Activated naive CD4-positive, alpha-beta T cell treated with anti-CD3 and anti-CD28 coated beads, Interleukin-2, amount 10 ng/mL, durations not matched to agents 5 hours and 36 hours (primary cell): ENCODE measurements around the gene NOL3. TPM values are rescaled to one million over a fixed set of nuclear protein-coding genes. Genes with fewer than 3 reads are reported as not detected.

Experiments used
- microRNA-seq: library from miRNA; unstranded; fragments of <30 nt; microRNA quantifications from one replicate; pipeline ENCODE4 v1.2.0, GENCODE V29; 2022; ENCODE audit warnings: borderline microRNAs expressed, borderline replicate concordance
- total RNA-seq, 2 experiments: library from RNA; stranded (reverse); gene quantifications; one replicate each; pipeline ENCODE4 v1.2.3, GENCODE V29; 2021

The NOL3 gene
- total RNA-seq, result 10 to 100 TPM; 55.3 to 58.6 TPM

DNA sequence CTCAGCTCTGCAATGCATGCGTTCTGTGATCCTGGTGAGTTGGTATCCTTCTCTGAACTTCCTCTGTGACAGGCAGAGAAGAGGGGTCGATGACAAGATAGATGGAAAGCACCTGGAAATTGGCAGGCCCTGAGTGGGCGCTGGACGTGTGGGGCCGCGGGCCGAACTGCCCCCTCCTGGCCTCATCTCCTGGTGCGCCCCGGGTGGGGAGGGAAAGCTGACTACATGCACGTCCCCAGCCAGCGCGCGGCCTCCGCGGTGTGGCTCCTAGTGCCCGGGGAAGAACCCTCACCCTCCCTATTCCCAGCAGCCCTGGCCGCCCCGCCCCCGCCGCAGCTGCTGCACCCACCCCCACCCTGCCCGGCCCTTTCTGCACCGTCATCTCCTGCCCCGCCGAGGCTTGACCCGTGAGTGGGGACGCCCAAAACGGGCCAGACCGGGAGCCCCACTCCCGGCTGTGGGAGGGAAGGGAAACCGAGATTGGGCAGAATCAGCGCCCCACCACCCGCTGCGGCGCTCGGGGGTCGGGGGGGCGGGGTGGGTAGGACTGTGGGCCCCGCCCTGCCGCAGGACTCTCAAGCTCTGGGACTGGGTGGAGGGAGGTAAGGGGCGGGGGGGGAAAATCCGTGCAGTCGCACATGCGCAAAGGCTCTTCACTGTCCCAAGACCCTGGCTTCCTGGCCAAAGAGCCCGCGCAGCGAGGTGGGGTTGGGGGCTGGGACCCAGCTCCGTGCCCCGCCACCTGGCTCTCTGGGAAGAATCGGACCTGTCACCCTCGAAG, at the start of gene NOL3:
Gene NOL3 (plus strand): TSS at position 371 of the 781 bp plus-strand sequence.

DNA sequence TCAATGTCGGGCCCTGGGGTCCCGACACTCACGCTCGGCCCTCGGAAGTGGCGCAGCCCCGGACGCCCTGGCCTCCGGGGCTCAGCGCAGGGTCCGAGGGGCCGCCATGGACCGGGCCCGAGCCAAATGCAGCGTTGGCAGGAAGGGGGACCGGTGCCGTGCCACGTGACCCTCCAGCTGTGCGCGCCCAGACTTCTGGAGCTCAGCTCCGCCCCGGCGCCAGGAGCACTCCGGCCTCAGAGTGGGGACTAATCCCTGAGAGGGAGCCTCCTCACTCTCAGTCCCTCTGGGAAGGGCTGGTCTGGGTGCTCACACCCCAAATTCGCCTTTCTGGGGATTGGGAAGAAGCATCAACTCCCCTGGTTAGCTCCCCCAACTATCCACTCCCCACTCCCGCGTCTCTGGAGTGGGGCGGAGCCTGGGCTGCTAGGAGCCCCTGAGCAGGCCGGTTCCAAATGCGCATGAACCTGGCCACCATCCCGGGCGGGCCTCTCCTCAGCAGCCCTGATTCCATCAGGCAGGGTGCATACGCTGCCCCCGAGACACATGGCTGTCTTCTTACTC, 19.4 kb upstream of the NOL3 start, which contains the start of gene B3GNT9:
Gene B3GNT9 (minus strand): TSS at position 166 of the 564 bp plus-strand sequence. CDS start 513 bp downstream, outside the sequence.

DNA sequence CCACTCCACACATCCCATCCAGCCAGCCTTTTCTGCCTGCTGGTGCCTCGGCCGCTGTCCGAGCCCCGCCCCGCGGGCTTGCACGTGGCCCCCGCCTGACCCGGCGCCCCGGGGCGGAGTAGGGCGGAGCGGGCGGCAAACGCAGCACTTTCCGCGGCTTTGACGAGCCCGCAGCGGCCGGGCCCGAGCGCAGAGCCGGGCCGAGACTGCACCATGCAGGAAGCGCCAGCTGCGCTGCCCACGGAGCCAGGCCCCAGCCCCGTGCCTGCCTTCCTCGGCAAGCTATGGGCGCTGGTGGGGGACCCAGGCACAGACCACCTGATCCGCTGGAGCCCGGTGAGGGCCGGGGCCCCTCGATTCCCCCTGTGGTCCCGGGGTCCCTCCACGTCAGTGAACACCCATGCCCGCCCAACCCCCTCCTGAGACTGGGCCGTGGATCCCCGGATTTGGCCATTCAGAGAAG, 5.7 kb upstream of the NOL3 start, which contains the start of gene HSF4:
Gene HSF4 (plus strand): TSS at position 147 of the 463 bp plus-strand sequence. CDS start 67 bp downstream, at position 214.

DNA sequence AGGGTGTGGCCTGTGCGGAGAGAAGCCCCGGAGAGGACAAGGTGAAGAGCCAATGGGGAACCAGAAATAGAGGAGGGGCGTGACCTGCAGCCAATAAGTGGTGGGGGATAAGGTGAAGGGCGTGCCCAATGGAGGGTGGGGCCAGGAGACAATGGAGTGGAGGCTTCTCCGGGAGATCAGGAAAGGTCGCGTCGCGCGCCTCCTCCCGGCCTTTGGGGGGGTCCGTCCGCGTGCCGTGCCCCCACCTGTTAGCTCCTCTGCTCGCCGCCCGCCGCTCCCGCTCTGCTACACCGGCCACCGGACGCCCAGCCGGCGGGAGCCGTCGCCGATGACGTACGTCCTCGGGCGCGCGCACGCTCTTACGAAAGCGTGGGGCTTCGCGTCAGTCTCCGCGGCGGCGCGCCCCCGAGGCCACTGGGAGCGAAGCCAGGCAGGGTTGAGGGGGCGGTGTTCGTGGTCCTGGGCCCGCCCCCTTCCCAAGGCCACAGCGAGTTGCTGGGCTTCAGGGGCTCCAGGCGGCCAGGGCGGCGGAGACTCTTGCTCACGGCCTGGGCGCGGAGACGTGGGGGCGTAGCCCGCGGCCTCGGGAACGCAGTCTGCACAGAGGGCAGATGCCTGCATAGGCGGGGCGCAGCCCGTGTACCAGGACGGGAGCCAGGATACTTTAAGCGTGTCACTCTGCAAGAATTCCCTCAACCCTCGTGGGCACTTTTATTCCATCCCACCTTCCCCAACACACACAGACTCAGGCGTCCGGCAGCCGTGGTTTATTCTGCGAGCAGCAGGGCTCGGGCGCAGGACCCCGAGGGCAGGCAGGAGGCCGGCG, 13.5 kb downstream of the NOL3 start, which contains the start of gene MATCAP1:
Gene MATCAP1 (minus strand): TSS at position 337 of the 826 bp plus-strand sequence. CDS start 3,353 bp downstream, outside the sequence.

DNA sequence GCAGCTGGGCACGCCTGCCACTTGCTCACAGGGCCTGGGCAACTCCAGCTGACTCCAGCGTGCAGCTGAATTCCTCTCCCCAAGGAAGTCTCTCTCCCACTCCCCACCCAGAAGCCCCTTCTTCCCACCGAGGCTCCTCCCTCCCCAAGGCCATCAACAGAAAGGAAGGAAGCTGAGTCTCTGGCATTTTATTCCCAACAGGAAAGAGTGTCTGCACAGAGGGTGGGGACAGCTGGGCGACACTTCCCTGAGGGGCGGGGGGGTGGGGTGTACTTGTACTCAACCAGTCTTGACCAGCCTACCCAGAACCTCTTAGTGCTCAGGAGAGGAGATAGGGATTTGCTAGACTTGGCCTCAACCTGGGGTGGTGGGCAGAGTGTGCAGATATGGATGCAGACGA, 19.7 kb downstream of the NOL3 start, which contains the start of gene EXOC3L1:
Gene EXOC3L1 (minus strand): TSS at position 96 of the 400 bp plus-strand sequence. CDS start 460 bp downstream, outside the sequence.

DNA sequence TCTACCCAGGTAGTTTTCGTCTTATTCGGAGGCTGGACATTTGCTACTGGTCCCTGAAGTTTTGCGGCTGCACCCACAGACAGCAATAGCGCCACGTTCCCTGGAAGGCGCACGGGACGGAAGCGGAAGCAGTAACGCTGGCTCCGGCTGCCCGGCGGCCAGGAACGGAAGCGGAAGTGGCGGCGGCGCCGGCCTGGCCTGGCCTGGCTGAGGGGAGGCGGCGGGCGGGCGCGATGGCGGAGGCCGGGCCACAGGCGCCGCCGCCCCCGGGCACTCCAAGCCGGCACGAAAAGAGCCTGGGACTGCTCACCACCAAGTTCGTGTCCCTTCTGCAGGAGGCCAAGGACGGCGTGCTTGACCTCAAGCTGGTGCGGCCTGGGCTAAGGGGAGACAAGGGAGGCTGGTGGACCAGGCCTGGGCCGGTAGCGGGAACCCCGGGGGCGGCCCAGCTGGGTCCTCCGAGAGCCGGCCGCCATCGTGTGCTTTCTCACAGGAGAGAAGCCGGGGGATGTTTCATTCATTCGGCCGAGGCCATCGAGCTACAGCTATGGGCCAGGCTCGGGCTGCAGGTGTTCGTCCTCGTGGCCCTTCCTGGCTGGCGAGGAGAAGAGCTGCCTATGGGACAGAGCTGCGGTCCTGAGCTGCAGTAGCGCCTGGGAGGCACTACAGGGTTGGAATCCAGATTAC, 21.8 kb downstream of the NOL3 start, which contains the start of gene E2F4:
Gene E2F4 (plus strand): TSS at position 161 of the 687 bp plus-strand sequence. CDS start 73 bp downstream, at position 234.

DNA sequence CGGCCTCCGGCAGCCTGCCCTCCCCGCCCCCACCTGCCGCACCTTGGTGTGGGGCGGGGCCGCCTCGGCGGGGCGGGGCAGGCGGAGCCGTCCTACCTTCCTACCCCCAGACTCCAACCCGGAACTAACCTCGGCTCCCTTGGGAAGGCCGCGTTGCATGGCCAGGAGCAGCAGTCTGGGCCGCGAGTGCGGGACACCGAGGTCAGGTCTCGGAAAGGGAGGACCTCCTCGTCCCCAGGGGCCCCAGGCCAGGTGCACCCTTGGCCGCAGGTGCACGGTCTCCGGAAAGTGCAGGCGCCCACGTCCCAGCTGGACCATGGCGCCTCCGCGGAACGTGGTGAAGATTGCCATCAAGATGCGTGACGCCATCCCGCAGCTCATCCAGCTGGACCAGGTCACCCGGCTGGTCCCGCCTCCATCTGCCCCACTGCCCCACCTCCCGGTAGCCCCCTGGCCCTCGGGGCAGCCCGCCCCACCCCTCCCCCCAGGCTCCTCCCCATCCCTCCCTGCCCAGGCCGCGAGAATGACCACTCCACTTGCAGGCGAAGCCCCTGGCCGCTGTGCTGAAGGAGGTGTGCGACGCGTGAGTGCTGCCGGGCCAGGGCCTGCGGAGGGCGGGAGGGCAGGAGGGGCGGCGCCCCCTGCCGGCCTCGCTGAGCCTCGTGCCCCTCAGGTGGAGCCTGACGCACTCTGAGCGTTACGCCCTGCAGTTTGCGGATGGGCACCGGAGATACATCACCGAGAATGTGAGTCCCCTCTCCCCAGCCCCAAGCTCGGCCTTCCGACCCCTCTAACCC, 28.9 kb downstream of the NOL3 start, which contains the start of gene ELMO3:
Gene ELMO3 (plus strand): TSS at position 121 of the 797 bp plus-strand sequence. CDS start 196 bp downstream, at position 317.

Small RNAs within 50 kb of the gene (microRNA-seq; reads per million reads assigned to microRNA genes)
- gene MIR328, result 10.6 reads per million, percentile 42 among the genes with 10 or more reads in this experiment

Other genes starting within 250 kb of the NOL3 start
- gene RRAD, start 245.0 kb upstream of the NOL3 start, total RNA-seq, result under 1 TPM; 0.29 to 0.38 TPM
- gene CIAO2B, start 236.1 kb upstream of the NOL3 start, total RNA-seq, result 10 to 100 TPM; 84.4 to 95.3 TPM
- gene CES2, start 235.0 kb upstream of the NOL3 start, total RNA-seq, result 10 to 100 TPM; 34.3 to 35.8 TPM
- gene CES3, start 209.3 kb upstream of the NOL3 start, total RNA-seq, result 1 to 10 TPM; 4.8 to 4.9 TPM
- 10 to 100 TPM; 55.5 to 61.9 TPM for gene CES4A, start 181.9 kb upstream of the NOL3 start, total RNA-seq
- gene CBFB, start 141.4 kb upstream of the NOL3 start, total RNA-seq, result 100 to 1,000 TPM; 246 to 271 TPM
- gene PHAF1, start 60.6 kb upstream of the NOL3 start, total RNA-seq, result 10 to 100 TPM; 15.9 to 17.3 TPM
- gene B3GNT9, start 19.5 kb upstream of the NOL3 start, total RNA-seq, result 10 to 100 TPM; 12.6 to 13.6 TPM
- 10 to 100 TPM; 87.4 to 89.2 TPM for gene TRADD, start 10.6 kb upstream of the NOL3 start, total RNA-seq
- 10 to 100 TPM; 79.6 to 83.9 TPM for gene FBXL8, start 10.6 kb upstream of the NOL3 start, total RNA-seq
- 100 to 1,000 TPM; 195 to 227 TPM for gene HSF4, start 5.8 kb upstream of the NOL3 start, total RNA-seq
- 10 to 100 TPM; 67.6 to 74.4 TPM for gene MATCAP1, start 13.4 kb downstream of the NOL3 start, total RNA-seq
- not detected for gene EXOC3L1, start 19.6 kb downstream of the NOL3 start, total RNA-seq
- 10 to 100 TPM; 93.6 to 99.7 TPM for gene E2F4, start 21.6 kb downstream of the NOL3 start, total RNA-seq
- 1 to 10 TPM; 6.2 to 6.5 TPM for gene ELMO3, start 28.6 kb downstream of the NOL3 start, total RNA-seq
- gene TMEM208, start 56.6 kb downstream of the NOL3 start, total RNA-seq, result 10 to 100 TPM; 32.1 to 33.8 TPM
- 10 to 100 TPM; 71.7 to 74.2 TPM for gene FHOD1, start 76.9 kb downstream of the NOL3 start, total RNA-seq
- 1 to 10 TPM; 1.8 to 2.3 TPM for gene SLC9A5, start 78.4 kb downstream of the NOL3 start, total RNA-seq
- gene PLEKHG4, start 109.0 kb downstream of the NOL3 start, total RNA-seq, result 10 to 100 TPM; 20.2 to 20.6 TPM
- gene KCTD19, start 156.2 kb downstream of the NOL3 start, total RNA-seq, result under 1 TPM in 1 of 2 experiments, not detected in 1; 0.43 TPM
- not detected for gene LRRC36, start 156.3 kb downstream of the NOL3 start, total RNA-seq
- not detected for gene TPPP3, start 223.0 kb downstream of the NOL3 start, total RNA-seq
- gene ZDHHC1, start 245.9 kb downstream of the NOL3 start, total RNA-seq, result not detected